HEK293 (cell line): ENCODE measurements around the gene MAGI2.

ENCODE experiments used
- CTCF ChIA-PET: fragments of 350-600 bp; formaldehyde crosslinking; extraction: SDS; loops from one replicate; lab custom pipeline; 2021; ENCODE audit warnings: antibody characterized with exemption; lab: Yijun Ruan, JAX
- POLR2A ChIA-PET: fragments of 300-600 bp; formaldehyde crosslinking; extraction: SDS; loops from one replicate; lab custom pipeline; 2020; ENCODE audit warnings: antibody characterized with exemption, inconsistent platforms; lab: Yijun Ruan, JAX
- H3K27ac ChIP-seq: fragments of 200-500 bp; sonication (Bioruptor generic); 2 replicates; pipeline ENCODE4 v1.5.1; 2014; ENCODE audit warnings: low read depth, low read length, control low read depth, inconsistent platforms; ENCODE audit errors: extremely low read depth
- H3K36me3 ChIP-seq, 2 experiments: fragments of 200-500 bp in 1 of 2; sonication (Bioruptor generic) in 1 of 2; 1 replicate in 1 of 2; 2 replicates in 1 of 2; pipeline ENCODE4 v1.5.1; 2014 to 2017; ENCODE audit warnings: inconsistent platforms in 2 of 2, low read length in 2 of 2; ENCODE audit not compliant: control insufficient read depth in 2 of 2, insufficient read depth in 1 of 2
- H3K4me1 ChIP-seq: fragments of 200-500 bp; sonication (Bioruptor generic); 2 replicates; pipeline ENCODE4 v1.5.1; 2014; ENCODE audit warnings: mild to moderate bottlenecking, low read length, inconsistent platforms; ENCODE audit not compliant: control insufficient read depth, insufficient read depth
- H3K4me3 ChIP-seq: 2 replicates; pipeline ENCODE4 v1.5.1; 2011; ENCODE audit warnings: low read depth, mild to moderate bottlenecking, control low read depth, low read length, moderate library complexity
- H3K9me3 ChIP-seq: fragments of 200-500 bp; sonication (Bioruptor generic); 2 replicates; pipeline ENCODE4 v1.5.1; 2014; ENCODE audit warnings: low read depth, low read length, inconsistent platforms; ENCODE audit not compliant: control insufficient read depth, insufficient read depth
- BCL11B ChIP-seq: fragments of 450-650 bp; formaldehyde crosslinking; IDR thresholded peaks from 2 replicates; pipeline ENCODE4 v1.5.1; 2016; ENCODE audit warnings: low read depth, missing biosample characterization, missing genetic modification characterization
- EGR2 ChIP-seq: fragments of 450-650 bp; formaldehyde crosslinking; IDR thresholded peaks from 2 replicates; pipeline ENCODE4 v1.5.1; 2016; ENCODE audit warnings: low read depth, missing biosample characterization, missing genetic modification characterization
- SCRT1 ChIP-seq: fragments of 450-650 bp; formaldehyde crosslinking; IDR thresholded peaks from 2 replicates; pipeline ENCODE4 v1.5.1; 2016; ENCODE audit warnings: missing biosample characterization, missing genetic modification characterization, borderline replicate concordance
- ZBTB20 ChIP-seq: fragments of 450-650 bp; formaldehyde crosslinking; IDR thresholded peaks from 2 replicates; pipeline ENCODE4 v1.5.1; 2016; ENCODE audit warnings: missing biosample characterization, missing genetic modification characterization
- ZBTB8A ChIP-seq: fragments of 450-650 bp; formaldehyde crosslinking; IDR thresholded peaks from 2 replicates; pipeline ENCODE4 v1.5.1; 2016; ENCODE audit warnings: missing biosample characterization, missing genetic modification characterization
- ZFP3 ChIP-seq: fragments of 450-650 bp; formaldehyde crosslinking; IDR thresholded peaks from 2 replicates; pipeline ENCODE4 v1.5.1; 2016; ENCODE audit warnings: low read depth, missing biosample characterization, missing genetic modification characterization
- ZNF175 ChIP-seq: fragments of 450-650 bp; formaldehyde crosslinking; IDR thresholded peaks from 2 replicates; pipeline ENCODE4 v1.5.1; 2016; ENCODE audit warnings: missing biosample characterization, missing genetic modification characterization
- ZNF248 ChIP-seq: fragments of 450-650 bp; formaldehyde crosslinking; IDR thresholded peaks from 2 replicates; pipeline ENCODE4 v1.5.1; 2017; ENCODE audit warnings: missing biosample characterization, missing genetic modification characterization
- ZNF37A ChIP-seq: fragments of 450-650 bp; IDR thresholded peaks from 2 replicates; pipeline ENCODE4 v1.5.1; 2018; ENCODE audit warnings: missing biosample characterization, missing genetic modification characterization
- ZNF391 ChIP-seq: fragments of 450-650 bp; formaldehyde crosslinking; IDR thresholded peaks from 2 replicates; pipeline ENCODE4 v1.5.1; 2016; ENCODE audit warnings: low read depth, missing biosample characterization, missing genetic modification characterization, borderline replicate concordance
- ZNF404 ChIP-seq: fragments of 450-650 bp; formaldehyde crosslinking; IDR thresholded peaks from 2 replicates; pipeline ENCODE4 v1.5.1; 2017; ENCODE audit warnings: missing biosample characterization, missing genetic modification characterization
- ZNF521 ChIP-seq: fragments of 450-650 bp; formaldehyde crosslinking; IDR thresholded peaks from 2 replicates; pipeline ENCODE4 v1.5.1; 2017; ENCODE audit warnings: missing biosample characterization, mild to moderate bottlenecking, missing genetic modification characterization
- ZNF548 ChIP-seq: fragments of 450-650 bp; formaldehyde crosslinking; IDR thresholded peaks from 2 replicates; pipeline ENCODE4 v1.5.1; 2016; ENCODE audit warnings: missing biosample characterization, missing genetic modification characterization
- ZNF585B ChIP-seq: fragments of 450-650 bp; formaldehyde crosslinking; IDR thresholded peaks from 2 replicates; pipeline ENCODE4 v1.5.1; 2016; ENCODE audit warnings: missing biosample characterization, missing genetic modification characterization
- ZNF623 ChIP-seq: fragments of 450-650 bp; formaldehyde crosslinking; IDR thresholded peaks from 2 replicates; pipeline ENCODE4 v1.5.1; 2016; ENCODE audit warnings: missing biosample characterization, missing genetic modification characterization
- ZNF664 ChIP-seq: fragments of 450-650 bp; formaldehyde crosslinking; IDR thresholded peaks from 2 replicates; pipeline ENCODE4 v1.5.1; 2016; ENCODE audit warnings: missing biosample characterization, missing genetic modification characterization
- ZNF785 ChIP-seq: fragments of 450-650 bp; formaldehyde crosslinking; IDR thresholded peaks from 2 replicates; pipeline ENCODE4 v1.5.1; 2016; ENCODE audit warnings: missing biosample characterization, missing genetic modification characterization
- ZSCAN30 ChIP-seq: fragments of 450-650 bp; IDR thresholded peaks from 2 replicates; pipeline ENCODE4 v1.5.1; 2018; ENCODE audit warnings: missing biosample characterization, mild to moderate bottlenecking, missing genetic modification characterization, moderate library complexity
- TF ChIP-seq, protein P1 (sequence below): fragments of 450-650 bp; IDR thresholded peaks from 2 replicates; pipeline ENCODE4 v1.5.1; 2018; ENCODE audit warnings: missing biosample characterization, mild to moderate bottlenecking, missing genetic modification characterization
- TF ChIP-seq, protein P2 (sequence below): fragments of 450-650 bp; formaldehyde crosslinking; IDR thresholded peaks from 2 replicates; pipeline ENCODE4 v1.5.1; 2016; ENCODE audit warnings: missing biosample characterization, missing genetic modification characterization
- TF ChIP-seq, protein P3 (sequence below): fragments of 450-650 bp; formaldehyde crosslinking; IDR thresholded peaks from 2 replicates; pipeline ENCODE4 v1.5.1; 2016; ENCODE audit warnings: missing biosample characterization, missing genetic modification characterization
- TF ChIP-seq, protein P4 (sequence below): fragments of 450-650 bp; formaldehyde crosslinking; IDR thresholded peaks from 2 replicates; pipeline ENCODE4 v1.5.1; 2016; ENCODE audit warnings: missing biosample characterization, missing genetic modification characterization
- TF ChIP-seq, protein P5 (sequence below): fragments of 450-650 bp; formaldehyde crosslinking; IDR thresholded peaks from 2 replicates; pipeline ENCODE4; 2016; ENCODE audit warnings: missing biosample characterization, missing genetic modification characterization
- TF ChIP-seq, protein P6 (sequence below): fragments of 450-650 bp; formaldehyde crosslinking; IDR thresholded peaks from 2 replicates; pipeline ENCODE4 v1.5.1; 2016; ENCODE audit warnings: missing biosample characterization, missing genetic modification characterization, low read depth
- TF ChIP-seq, protein P7 (sequence below): fragments of 450-650 bp; IDR thresholded peaks from 2 replicates; pipeline ENCODE4 v1.5.1; 2018; ENCODE audit warnings: missing biosample characterization, missing genetic modification characterization

The MAGI2 gene

DNA sequence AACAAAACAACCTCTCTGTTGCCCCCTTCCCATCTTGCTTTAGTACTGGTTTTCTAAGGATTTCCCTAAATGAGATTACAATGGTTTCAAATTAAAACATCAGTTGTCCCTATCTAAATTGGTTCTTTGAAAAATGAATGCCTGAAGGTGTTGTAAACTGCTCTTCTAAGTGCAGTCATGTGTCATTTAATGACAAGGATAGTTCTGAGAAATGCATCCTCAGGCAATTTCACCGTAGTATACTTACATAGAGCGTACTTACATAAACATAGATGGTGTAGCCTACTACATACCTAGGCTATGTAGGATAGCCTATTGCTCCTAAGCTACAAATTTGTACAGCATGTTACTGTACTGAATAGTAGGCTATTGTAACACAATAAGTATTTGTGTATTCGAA, 278.1 kb downstream of the MAGI2 start:
- H3K36me3 ChIP-seq: no peaks in the 10 kb centered on the region

DNA sequence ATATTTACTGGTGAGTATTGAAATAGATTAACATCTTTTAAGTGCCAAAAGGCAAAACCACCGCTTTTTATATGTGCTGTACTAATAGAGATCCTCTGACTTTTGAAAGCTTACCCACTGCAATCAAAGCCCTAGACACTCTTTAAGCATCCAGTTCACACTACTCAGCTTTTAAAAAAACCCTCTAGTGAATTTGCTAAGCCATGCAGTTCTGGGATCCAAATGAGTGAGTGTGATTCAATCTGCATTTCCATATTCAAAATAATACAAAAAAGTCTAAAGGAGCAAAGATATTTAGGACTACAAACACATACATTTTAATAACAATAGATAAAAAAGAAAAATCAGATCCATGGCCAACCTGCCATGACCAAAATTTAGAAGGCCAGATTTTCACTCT, 288.2 kb downstream of the MAGI2 start:
- H3K36me3 ChIP-seq: no peaks in the 10 kb centered on the region
- H3K27ac ChIP-seq: no peak overlapping the region
- no peaks in the 10 kb centered on the region for H3K4me1 ChIP-seq
- H3K9me3 ChIP-seq: no peaks in the 10 kb centered on the region
- ChIA-PET POLR2A (no interaction called here), CTCF (interaction anchor here (0.8 to 1.3 kb wide), 2 partner anchors 11 to 89 kb away, joined by 3 read pairs; no protein-coding TSS in a partner anchor)
- no peak overlapping the region for H3K4me3 ChIP-seq
- TF ChIP-seq, protein P1, sequence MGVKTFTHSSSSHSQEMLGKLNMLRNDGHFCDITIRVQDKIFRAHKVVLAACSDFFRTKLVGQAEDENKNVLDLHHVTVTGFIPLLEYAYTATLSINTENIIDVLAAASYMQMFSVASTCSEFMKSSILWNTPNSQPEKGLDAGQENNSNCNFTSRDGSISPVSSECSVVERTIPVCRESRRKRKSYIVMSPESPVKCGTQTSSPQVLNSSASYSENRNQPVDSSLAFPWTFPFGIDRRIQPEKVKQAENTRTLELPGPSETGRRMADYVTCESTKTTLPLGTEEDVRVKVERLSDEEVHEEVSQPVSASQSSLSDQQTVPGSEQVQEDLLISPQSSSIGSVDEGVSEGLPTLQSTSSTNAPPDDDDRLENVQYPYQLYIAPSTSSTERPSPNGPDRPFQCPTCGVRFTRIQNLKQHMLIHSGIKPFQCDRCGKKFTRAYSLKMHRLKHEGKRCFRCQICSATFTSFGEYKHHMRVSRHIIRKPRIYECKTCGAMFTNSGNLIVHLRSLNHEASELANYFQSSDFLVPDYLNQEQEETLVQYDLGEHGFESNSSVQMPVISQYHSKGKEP (tag by site-specific recombination): no peak
- TF ChIP-seq, protein P2, sequence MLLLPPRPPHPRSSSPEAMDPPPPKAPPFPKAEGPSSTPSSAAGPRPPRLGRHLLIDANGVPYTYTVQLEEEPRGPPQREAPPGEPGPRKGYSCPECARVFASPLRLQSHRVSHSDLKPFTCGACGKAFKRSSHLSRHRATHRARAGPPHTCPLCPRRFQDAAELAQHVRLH: no peak
- no peak for TF ChIP-seq SCRT1 (tag by site-specific recombination)
- TF ChIP-seq EGR2: no peak
- TF ChIP-seq, protein P3, sequence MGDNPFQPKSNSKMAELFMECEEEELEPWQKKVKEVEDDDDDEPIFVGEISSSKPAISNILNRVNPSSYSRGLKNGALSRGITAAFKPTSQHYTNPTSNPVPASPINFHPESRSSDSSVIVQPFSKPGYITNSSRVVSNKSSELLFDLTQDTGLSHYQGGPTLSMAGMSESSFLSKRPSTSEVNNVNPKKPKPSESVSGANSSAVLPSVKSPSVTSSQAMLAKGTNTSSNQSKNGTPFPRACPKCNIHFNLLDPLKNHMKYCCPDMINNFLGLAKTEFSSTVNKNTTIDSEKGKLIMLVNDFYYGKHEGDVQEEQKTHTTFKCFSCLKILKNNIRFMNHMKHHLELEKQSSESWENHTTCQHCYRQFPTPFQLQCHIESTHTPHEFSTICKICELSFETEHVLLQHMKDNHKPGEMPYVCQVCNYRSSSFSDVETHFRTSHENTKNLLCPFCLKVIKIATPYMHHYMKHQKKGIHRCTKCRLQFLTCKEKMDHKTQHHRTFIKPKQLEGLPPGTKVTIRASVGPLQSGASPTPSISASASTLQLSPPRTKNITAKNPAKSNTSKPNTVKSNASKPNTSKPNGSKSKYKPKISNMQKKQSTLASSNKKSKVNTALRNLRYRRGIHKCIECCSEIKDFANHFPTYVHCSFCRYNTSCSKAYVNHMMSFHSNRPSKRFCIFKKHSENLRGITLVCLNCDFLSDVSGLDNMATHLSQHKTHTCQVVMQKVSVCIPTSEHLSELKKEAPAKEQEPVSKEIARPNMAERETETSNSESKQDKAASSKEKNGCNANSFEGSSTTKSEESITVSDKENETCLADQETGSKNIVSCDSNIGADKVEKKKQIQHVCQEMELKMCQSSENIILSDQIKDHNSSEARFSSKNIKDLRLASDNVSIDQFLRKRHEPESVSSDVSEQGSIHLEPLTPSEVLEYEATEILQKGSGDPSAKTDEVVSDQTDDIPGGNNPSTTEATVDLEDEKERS: no peak
- no peak for TF ChIP-seq BCL11B (tag by site-specific recombination)
- no peak for TF ChIP-seq ZFP3 (tag by site-specific recombination)
- TF ChIP-seq, protein P4, sequence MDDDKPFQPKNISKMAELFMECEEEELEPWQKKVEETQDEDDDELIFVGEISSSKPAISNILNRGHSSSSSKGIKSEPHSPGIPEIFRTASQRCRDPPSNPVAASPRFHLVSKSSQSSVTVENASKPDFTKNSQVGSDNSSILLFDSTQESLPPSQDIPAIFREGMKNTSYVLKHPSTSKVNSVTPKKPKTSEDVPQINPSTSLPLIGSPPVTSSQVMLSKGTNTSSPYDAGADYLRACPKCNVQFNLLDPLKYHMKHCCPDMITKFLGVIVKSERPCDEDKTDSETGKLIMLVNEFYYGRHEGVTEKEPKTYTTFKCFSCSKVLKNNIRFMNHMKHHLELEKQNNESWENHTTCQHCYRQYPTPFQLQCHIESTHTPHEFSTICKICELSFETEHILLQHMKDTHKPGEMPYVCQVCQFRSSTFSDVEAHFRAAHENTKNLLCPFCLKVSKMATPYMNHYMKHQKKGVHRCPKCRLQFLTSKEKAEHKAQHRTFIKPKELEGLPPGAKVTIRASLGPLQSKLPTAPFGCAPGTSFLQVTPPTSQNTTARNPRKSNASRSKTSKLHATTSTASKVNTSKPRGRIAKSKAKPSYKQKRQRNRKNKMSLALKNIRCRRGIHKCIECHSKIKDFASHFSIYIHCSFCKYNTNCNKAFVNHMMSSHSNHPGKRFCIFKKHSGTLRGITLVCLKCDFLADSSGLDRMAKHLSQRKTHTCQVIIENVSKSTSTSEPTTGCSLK (tag by site-specific recombination): no peak
- TF ChIP-seq ZBTB20 (tag by site-specific recombination): no peak
- TF ChIP-seq ZNF548 (tag by site-specific recombination): no peak
- TF ChIP-seq ZNF37A (tag by site-specific recombination): no peak
- TF ChIP-seq ZNF404 (tag by site-specific recombination): no peak
- no peak for TF ChIP-seq ZNF391 (tag by site-specific recombination)

More for the DNA sequence above, 278.1 kb downstream of the MAGI2 start:
- Histone ChIP-seq H3K27ac (no peak overlapping the region), H3K4me3 (no peak overlapping the region), H3K9me3 (no peaks in the 10 kb centered on the region), H3K4me1 (no peaks in the 10 kb centered on the region)
- ChIA-PET POLR2A (no interaction called here), CTCF (interaction anchor here (1.0 to 2.5 kb wide), 2 partner anchors 17 to 665 kb away, joined by 6 to 9 read pairs; no protein-coding TSS in a partner anchor)
- no peak for TF ChIP-seq ZBTB8A (tag by site-specific recombination)
- TF ChIP-seq ZSCAN30 (tag by site-specific recombination): no peak
- TF ChIP-seq, protein P5, sequence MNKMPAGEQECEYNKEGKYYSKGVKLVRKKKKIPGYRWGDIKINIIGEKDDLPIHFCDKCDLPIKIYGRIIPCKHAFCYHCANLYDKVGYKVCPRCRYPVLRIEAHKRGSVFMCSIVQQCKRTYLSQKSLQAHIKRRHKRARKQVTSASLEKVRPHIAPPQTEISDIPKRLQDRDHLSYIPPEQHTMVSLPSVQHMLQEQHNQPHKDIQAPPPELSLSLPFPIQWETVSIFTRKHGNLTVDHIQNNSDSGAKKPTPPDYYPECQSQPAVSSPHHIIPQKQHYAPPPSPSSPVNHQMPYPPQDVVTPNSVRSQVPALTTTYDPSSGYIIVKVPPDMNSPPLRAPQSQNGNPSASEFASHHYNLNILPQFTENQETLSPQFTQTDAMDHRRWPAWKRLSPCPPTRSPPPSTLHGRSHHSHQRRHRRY: no peak
- TF ChIP-seq ZNF585B: no peak
- no peak for TF ChIP-seq ZNF664 (tag by site-specific recombination)
- TF ChIP-seq, protein P6, sequence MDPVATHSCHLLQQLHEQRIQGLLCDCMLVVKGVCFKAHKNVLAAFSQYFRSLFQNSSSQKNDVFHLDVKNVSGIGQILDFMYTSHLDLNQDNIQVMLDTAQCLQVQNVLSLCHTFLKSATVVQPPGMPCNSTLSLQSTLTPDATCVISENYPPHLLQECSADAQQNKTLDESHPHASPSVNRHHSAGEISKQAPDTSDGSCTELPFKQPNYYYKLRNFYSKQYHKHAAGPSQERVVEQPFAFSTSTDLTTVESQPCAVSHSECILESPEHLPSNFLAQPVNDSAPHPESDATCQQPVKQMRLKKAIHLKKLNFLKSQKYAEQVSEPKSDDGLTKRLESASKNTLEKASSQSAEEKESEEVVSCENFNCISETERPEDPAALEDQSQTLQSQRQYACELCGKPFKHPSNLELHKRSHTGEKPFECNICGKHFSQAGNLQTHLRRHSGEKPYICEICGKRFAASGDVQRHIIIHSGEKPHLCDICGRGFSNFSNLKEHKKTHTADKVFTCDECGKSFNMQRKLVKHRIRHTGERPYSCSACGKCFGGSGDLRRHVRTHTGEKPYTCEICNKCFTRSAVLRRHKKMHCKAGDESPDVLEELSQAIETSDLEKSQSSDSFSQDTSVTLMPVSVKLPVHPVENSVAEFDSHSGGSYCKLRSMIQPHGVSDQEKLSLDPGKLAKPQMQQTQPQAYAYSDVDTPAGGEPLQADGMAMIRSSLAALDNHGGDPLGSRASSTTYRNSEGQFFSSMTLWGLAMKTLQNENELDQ (tag by site-specific recombination): no peak
- no peak for TF ChIP-seq ZNF785 (tag by site-specific recombination)
- TF ChIP-seq ZNF521 (tag by site-specific recombination): no peak
- TF ChIP-seq, protein P2: no peak
- no peak for TF ChIP-seq ZNF175
- no peak for TF ChIP-seq ZNF37A (tag by site-specific recombination)
- TF ChIP-seq, protein P7, sequence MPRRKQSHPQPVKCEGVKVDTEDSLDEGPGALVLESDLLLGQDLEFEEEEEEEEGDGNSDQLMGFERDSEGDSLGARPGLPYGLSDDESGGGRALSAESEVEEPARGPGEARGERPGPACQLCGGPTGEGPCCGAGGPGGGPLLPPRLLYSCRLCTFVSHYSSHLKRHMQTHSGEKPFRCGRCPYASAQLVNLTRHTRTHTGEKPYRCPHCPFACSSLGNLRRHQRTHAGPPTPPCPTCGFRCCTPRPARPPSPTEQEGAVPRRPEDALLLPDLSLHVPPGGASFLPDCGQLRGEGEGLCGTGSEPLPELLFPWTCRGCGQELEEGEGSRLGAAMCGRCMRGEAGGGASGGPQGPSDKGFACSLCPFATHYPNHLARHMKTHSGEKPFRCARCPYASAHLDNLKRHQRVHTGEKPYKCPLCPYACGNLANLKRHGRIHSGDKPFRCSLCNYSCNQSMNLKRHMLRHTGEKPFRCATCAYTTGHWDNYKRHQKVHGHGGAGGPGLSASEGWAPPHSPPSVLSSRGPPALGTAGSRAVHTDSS: no peak
- TF ChIP-seq ZNF248 (tag by site-specific recombination): no peak
- TF ChIP-seq ZNF623 (tag by site-specific recombination): no peak
